ENCODE data around the gene DPM2. TPM values are rescaled to one million over a fixed set of nuclear protein-coding genes. Genes with fewer than 3 reads are reported as not detected.

The DPM2 gene
- polyA plus RNA-seq, 6 donors from 2014 or later: 46.3 to 78.7 (median 54.2) TPM

- Mint-ChIP-seq H3K4me3 (peak overlapping the region in 4 of 8 donors; percentile 10 to 82 (median 12)), H3K36me3 (no peaks in the 10 kb centered on the region)
These were observed 31.2 kb upstream of the DPM2 start for GRCh38 chr9:127968700-127969383.

GRCh38 chr9:127968042-127968441 lies 30.4 kb upstream of the DPM2 start:
- no peaks in the 10 kb centered on the region for H3K36me3 Mint-ChIP-seq
- no peak for DNase-seq
- H3K27ac Mint-ChIP-seq: peak overlapping the region in 5 of 6 donors; percentile 88 to 97 (median 91)

More at GRCh38 chr9:127968700-127969383, 31.2 kb upstream of the DPM2 start:
- H3K9me3 Mint-ChIP-seq: peaks cover 0 to 2% (median 0%) of the 10 kb centered on the region in 7 donors
- ATAC-seq (ENCODE audit: low read depth in 2 of 2): no peak
- H3K27ac Mint-ChIP-seq: peak overlapping the region; percentile 88 to 99 (median 97)
- no peak for DNase-seq
- H3K27me3 Mint-ChIP-seq: no peaks in the 10 kb centered on the region
- peaks cover 66 to 93% (median 77%) of the 10 kb centered on the region in 3 donors for H3K4me1 Mint-ChIP-seq

GRCh38 chr9:127967151-127967809 lies 29.6 kb upstream of the DPM2 start:
- Mint-ChIP-seq H3K9me3 (peaks cover 0 to 2% (median 0%) of the 10 kb centered on the region in 7 donors), H3K27ac (peak overlapping the region in 4 of 6 donors; percentile 26 to 97 (median 66)), H3K27me3 (no peaks in the 10 kb centered on the region), H3K4me1 (peaks cover 67 to 93% (median 79%) of the 10 kb centered on the region in 3 donors), H3K4me3 (peak overlapping the region in 3 of 8 donors; percentile 45 to 80 (median 69)), H3K36me3 (no peaks in the 10 kb centered on the region)
- ATAC-seq (ENCODE audit: low read depth in 2 of 2) (no peak), DNase-seq (no peak)

More at GRCh38 chr9:127968042-127968441, 30.4 kb upstream of the DPM2 start:
- H3K27me3 Mint-ChIP-seq: no peaks in the 10 kb centered on the region
- no peak for ATAC-seq (ENCODE audit: low read depth in 2 of 2)
- peak overlapping the region in 1 of 8 donors; percentile 29 for H3K4me3 Mint-ChIP-seq
- peaks cover 70 to 93% (median 82%) of the 10 kb centered on the region in 3 donors for H3K4me1 Mint-ChIP-seq
- peaks cover 0 to 2% (median 0%) of the 10 kb centered on the region in 7 donors for H3K9me3 Mint-ChIP-seq

- Mint-ChIP-seq H3K4me3 (peak overlapping the region in 3 of 8 donors; percentile 8 to 74 (median 69)), H3K9me3 (peaks cover 0 to 2% (median 0%) of the 10 kb centered on the region in 7 donors), H3K27ac (peak overlapping the region in 4 of 6 donors; percentile 44 to 97 (median 84)), H3K36me3 (peaks cover 0 to 3% of the 10 kb centered on the region in 2 donors), H3K27me3 (no peaks in the 10 kb centered on the region), H3K4me1 (peaks cover 62 to 93% (median 78%) of the 10 kb centered on the region in 3 donors)
- no peak for DNase-seq
- ATAC-seq (ENCODE audit: low read depth in 2 of 2): no peak
These were observed 28.9 kb upstream of the DPM2 start for GRCh38 chr9:127966416-127967150.

GRCh38 chr9:127965953-127966352 lies 28.3 kb upstream of the DPM2 start:
- DNase-seq (no peak), ATAC-seq (ENCODE audit: low read depth in 2 of 2) (no peak)
- peaks cover 62 to 94% (median 78%) of the 10 kb centered on the region in 3 donors for H3K4me1 Mint-ChIP-seq
- H3K9me3 Mint-ChIP-seq: peaks cover 0 to 2% (median 0%) of the 10 kb centered on the region in 7 donors
- peak overlapping the region in 1 of 8 donors; percentile 40 for H3K4me3 Mint-ChIP-seq
- no peaks in the 10 kb centered on the region for H3K27me3 Mint-ChIP-seq
- peaks cover 0 to 9% of the 10 kb centered on the region in 2 donors for H3K36me3 Mint-ChIP-seq
- peak overlapping the region in 4 of 6 donors; percentile 44 to 90 (median 70) for H3K27ac Mint-ChIP-seq

GRCh38 chr9:127963359-127964064 lies 25.9 kb upstream of the DPM2 start:
- DNase-seq: no peak
- Mint-ChIP-seq H3K4me3 (peak overlapping the region in 2 of 8 donors; percentile 20 to 55), H3K9me3 (peaks cover 0 to 2% (median 0%) of the 10 kb centered on the region in 7 donors), H3K36me3 (peaks cover 0 to 9% of the 10 kb centered on the region in 2 donors), H3K4me1 (peaks cover 61 to 94% (median 74%) of the 10 kb centered on the region in 3 donors), H3K27ac (peak overlapping the region in 3 of 6 donors; percentile 9 to 90 (median 78)), H3K27me3 (no peaks in the 10 kb centered on the region)
- no peak for ATAC-seq (ENCODE audit: low read depth in 2 of 2)

GRCh38 chr9:127963041-127963358 lies 25.3 kb upstream of the DPM2 start:
- no peaks in the 10 kb centered on the region for H3K9me3 Mint-ChIP-seq
- no peaks in the 10 kb centered on the region for H3K27me3 Mint-ChIP-seq
- H3K36me3 Mint-ChIP-seq: peaks cover 0 to 9% of the 10 kb centered on the region in 2 donors
- ATAC-seq (ENCODE audit: low read depth in 2 of 2) (no peak), DNase-seq (no peak)
- peaks cover 57 to 92% (median 73%) of the 10 kb centered on the region in 3 donors for H3K4me1 Mint-ChIP-seq
- peak overlapping the region in 2 of 8 donors; percentile 11 to 32 for H3K4me3 Mint-ChIP-seq
- peak overlapping the region in 2 of 6 donors; percentile 78 to 79 for H3K27ac Mint-ChIP-seq

- Mint-ChIP-seq H3K9me3 (no peaks in the 10 kb centered on the region), H3K4me1 (peaks cover 52 to 90% (median 70%) of the 10 kb centered on the region in 3 donors), H3K4me3 (peak overlapping the region in 1 of 8 donors; percentile 12), H3K27me3 (no peaks in the 10 kb centered on the region), H3K27ac (peak overlapping the region in 3 of 6 donors; percentile 30 to 78 (median 39)), H3K36me3 (peaks cover 0 to 9% of the 10 kb centered on the region in 2 donors)
- ATAC-seq (ENCODE audit: low read depth in 2 of 2) (no peak), DNase-seq (no peak)
These were observed 24.6 kb upstream of the DPM2 start for GRCh38 chr9:127962278-127962677.

GRCh38 chr9:127961613-127962155 lies 24.0 kb upstream of the DPM2 start:
- Mint-ChIP-seq H3K9me3 (no peaks in the 10 kb centered on the region), H3K4me1 (peaks cover 47 to 90% (median 64%) of the 10 kb centered on the region in 3 donors), H3K36me3 (peaks cover 0 to 9% of the 10 kb centered on the region in 2 donors), H3K4me3 (no peak overlapping the region), H3K27me3 (no peaks in the 10 kb centered on the region), H3K27ac (peak overlapping the region in 5 of 6 donors; percentile 39 to 87 (median 84))
- ATAC-seq (ENCODE audit: low read depth in 2 of 2) (no peak), DNase-seq (no peak)

- Mint-ChIP-seq H3K4me3 (peak overlapping the region in 1 of 8 donors; percentile 4), H3K4me1 (peaks cover 47 to 89% (median 64%) of the 10 kb centered on the region in 3 donors), H3K36me3 (peaks cover 0 to 9% of the 10 kb centered on the region in 2 donors), H3K27ac (peak overlapping the region; percentile 64 to 87 (median 84)), H3K27me3 (no peaks in the 10 kb centered on the region), H3K9me3 (no peaks in the 10 kb centered on the region)
- DNase-seq (no peak), ATAC-seq (ENCODE audit: low read depth in 2 of 2) (no peak)
These were observed 23.5 kb upstream of the DPM2 start for GRCh38 chr9:127961155-127961490.

- Mint-ChIP-seq H3K4me3 (peak overlapping the region in 1 of 8 donors; percentile 56), H3K27ac (peak overlapping the region in 5 of 6 donors; percentile 58 to 90 (median 87)), H3K9me3 (no peaks in the 10 kb centered on the region), H3K27me3 (no peaks in the 10 kb centered on the region), H3K4me1 (peaks cover 49 to 90% (median 67%) of the 10 kb centered on the region in 3 donors), H3K36me3 (peaks cover 0 to 9% of the 10 kb centered on the region in 2 donors)
- DNase-seq (no peak), ATAC-seq (ENCODE audit: low read depth in 2 of 2) (no peak)
These were observed 22.9 kb upstream of the DPM2 start for GRCh38 chr9:127960410-127961154.

Measured in naive B cell (primary cell).